ENCODE data around the gene METTL4.

METTL4 gene

DNA sequence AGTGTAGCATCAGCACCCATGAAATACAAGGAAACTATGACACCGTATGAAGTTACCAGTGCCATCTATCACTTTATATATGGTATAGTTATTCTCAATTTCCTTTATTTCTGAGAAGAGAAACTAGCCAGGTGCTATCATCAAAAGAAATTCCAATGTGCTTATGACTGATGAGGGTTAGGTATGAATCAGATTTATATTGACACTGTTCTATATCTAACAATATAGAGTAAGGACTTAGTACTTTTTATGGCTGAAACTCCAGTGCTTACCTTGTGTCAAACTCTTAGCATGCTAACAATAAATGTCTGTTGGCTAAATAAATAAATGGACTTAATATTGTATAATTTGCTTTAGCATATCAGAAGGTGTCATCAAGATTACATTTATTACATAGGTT is 6.9 kb downstream of the METTL4 start:
- TF ChIP-seq, protein P1, sequence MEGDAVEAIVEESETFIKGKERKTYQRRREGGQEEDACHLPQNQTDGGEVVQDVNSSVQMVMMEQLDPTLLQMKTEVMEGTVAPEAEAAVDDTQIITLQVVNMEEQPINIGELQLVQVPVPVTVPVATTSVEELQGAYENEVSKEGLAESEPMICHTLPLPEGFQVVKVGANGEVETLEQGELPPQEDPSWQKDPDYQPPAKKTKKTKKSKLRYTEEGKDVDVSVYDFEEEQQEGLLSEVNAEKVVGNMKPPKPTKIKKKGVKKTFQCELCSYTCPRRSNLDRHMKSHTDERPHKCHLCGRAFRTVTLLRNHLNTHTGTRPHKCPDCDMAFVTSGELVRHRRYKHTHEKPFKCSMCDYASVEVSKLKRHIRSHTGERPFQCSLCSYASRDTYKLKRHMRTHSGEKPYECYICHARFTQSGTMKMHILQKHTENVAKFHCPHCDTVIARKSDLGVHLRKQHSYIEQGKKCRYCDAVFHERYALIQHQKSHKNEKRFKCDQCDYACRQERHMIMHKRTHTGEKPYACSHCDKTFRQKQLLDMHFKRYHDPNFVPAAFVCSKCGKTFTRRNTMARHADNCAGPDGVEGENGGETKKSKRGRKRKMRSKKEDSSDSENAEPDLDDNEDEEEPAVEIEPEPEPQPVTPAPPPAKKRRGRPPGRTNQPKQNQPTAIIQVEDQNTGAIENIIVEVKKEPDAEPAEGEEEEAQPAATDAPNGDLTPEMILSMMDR (IDR thresholded peaks at IDR 0.05): no peak
- DNase-seq (ENCODE audit: low spot score): no peak

DNA sequence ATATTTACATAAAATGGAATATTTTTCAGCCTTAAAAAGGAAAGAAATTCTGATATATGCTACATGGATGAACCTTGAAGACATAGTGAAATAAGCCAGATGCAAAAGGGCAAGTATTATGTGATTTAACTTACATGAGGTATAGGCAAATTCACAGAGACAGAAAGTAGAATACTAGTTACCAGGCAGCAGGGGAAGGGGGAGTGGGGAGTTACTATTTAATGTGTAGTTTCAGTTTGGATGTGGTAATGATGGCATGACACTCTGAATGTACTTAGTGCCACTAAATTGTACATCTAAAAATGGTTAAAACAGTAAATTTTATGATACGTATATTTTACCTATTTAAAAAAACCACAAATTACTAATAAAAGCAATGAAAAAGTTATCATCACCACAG is 12.1 kb downstream of the METTL4 start:
- H3K27ac ChIP-seq: no peak overlapping the region
- DNase-seq (ENCODE audit: low spot score): no peak
- TF ChIP-seq, protein P1 (IDR thresholded peaks at IDR 0.05): no peak
- no peak overlapping the region for H3K4me3 ChIP-seq

More for the DNA sequence above, 6.9 kb downstream of the METTL4 start:
- no peak overlapping the region for H3K27ac ChIP-seq
- no peak overlapping the region for H3K4me3 ChIP-seq

DNA sequence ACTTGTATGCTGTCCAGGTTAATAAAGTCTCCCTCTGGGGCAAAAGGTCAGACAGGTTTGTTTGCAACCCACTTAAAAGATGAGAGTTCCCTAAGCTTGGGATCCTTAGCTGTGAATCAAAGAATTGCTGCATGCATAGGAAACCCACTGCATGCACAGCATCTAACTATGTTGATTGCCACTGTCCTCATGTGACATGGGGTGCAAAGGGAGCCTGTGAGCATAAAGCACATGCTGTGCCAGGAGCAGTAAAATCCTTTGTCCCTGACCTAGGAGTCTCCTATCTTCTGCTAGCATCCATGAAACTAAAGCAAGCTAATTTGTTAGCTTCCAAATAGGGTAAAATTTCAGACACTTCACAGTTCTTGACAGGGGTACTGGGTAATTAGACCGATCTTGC is 13.8 kb downstream of the METTL4 start:
- H3K27ac ChIP-seq: no peak overlapping the region
- H3K4me3 ChIP-seq: no peak overlapping the region
- TF ChIP-seq, protein P1 (IDR thresholded peaks at IDR 0.05): no peak
- no peak for DNase-seq (ENCODE audit: low spot score)

DNA sequence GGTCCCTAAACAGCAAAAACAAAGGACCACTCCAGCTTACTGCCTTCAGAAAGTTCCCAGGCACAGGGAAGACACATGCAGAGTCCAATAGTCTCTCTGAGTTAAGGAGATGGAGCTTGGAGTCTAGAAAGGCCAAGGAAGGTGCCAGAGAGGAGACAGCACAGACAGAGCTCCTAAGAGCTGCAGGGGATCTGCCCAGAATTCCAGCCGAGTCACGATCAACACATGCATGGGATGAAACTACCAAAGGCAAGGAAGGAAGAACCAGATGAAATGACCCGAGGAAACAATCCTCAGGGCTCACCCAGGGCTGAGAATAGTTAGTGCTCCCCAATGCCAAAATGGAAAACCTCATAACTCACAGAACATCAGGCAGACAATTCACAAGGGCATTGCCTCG is 15.4 kb downstream of the METTL4 start:
- H3K27ac ChIP-seq: no peak overlapping the region
- no peak overlapping the region for H3K4me3 ChIP-seq
- TF ChIP-seq, protein P1 (IDR thresholded peaks at IDR 0.05): no peak
- no peak for DNase-seq (ENCODE audit: low spot score)

DNA sequence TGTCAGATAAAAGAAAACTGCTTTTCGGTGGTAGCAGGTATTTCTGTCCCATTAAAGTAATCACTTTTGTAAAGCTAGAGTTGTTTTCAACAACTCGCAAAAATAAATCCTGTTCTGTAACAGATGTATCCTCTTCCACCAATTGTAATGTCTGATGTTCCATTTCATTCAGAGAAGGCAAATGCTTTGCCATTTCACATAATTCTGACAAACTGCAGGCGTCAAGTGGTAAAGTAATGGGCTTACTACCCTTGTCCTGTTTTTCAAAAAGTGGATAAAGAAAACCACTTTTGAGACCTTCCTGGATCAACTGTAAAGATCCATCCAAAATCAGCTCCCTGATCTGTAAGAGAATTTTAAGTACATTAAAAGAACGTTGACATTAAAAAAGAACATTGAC is 16.6 kb downstream of the METTL4 start:
- no peak overlapping the region for H3K27ac ChIP-seq
- no peak for DNase-seq (ENCODE audit: low spot score)
- TF ChIP-seq, protein P1 (IDR thresholded peaks at IDR 0.05): no peak
- H3K4me3 ChIP-seq: no peak overlapping the region

DNA sequence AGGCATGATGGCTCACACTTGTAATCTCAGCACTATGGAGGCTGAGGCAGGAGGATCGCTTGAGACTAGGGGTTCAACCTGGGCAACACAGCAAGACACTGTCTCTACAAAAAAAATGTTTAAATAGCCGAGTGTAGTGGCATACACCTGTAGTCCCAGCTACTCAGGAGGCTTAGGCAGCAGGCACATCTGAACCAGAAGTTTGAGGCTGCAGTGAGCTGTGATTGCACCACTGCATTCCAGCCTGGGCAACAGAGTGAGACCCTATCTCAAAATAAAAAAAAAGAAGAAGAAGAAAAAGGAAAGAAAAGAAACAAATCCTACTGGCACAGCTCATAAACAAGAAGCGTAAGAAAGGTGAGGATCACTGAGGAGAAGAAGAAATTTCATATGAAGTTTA is 19.9 kb downstream of the METTL4 start:
- H3K27ac ChIP-seq: no peak overlapping the region
- TF ChIP-seq, protein P1 (IDR thresholded peaks at IDR 0.05): no peak
- H3K4me3 ChIP-seq: no peak overlapping the region
- no peak for DNase-seq (ENCODE audit: low spot score)

DNA sequence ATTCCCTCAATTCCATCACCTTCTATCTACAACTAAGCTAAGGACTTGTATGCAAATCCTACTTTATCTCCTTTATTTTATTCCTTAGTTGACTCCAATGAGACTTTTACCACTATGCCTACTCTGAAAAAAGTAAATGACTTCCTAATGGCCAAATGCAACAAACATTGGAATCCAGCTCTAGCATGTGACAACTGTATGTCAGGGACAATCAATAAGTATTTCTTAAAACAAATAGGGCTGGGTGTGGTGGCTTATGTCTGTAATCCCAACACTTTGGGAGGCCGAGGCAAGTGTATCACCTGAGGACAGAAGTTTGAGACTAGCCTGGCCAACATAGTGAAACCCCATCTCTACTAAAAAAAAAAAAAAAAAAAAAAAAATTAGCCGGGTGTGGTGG is 21.8 kb downstream of the METTL4 start:
- DNase-seq (ENCODE audit: low spot score): no peak
- TF ChIP-seq, protein P1 (IDR thresholded peaks at IDR 0.05): no peak
- no peak overlapping the region for H3K4me3 ChIP-seq
- no peak overlapping the region for H3K27ac ChIP-seq
